Measurements from ENCODE around the gene HSFX3.
"Not testable (repeated sequence)": the region's sequence is repeated elsewhere in the genome, so short reads cannot be mapped to it uniquely, and the experiment has no call there.

Gene HSFX3

DNA sequence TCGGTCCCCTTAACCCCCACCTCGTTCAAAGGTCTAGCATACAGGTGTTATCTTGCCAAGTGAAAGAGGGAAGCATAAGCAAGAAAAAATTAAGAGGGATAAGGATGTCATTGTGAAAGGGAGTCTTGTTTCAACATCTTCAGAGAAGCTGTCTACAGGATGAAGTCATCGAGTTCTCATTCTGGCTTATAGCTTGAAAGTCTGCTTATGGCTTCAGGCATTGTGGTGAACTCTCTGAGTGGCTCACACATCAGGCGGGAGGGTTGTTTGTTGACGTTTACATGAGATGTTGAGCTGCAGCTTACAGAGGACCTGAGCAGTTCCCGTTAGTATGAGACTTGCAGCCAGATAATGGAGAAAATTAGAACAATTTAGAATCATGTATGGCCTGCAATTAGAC is 20.9 kb upstream of the HSFX3 start:
- no peak for DNase-seq (ENCODE audit: low read depth, low spot score)
- H3K9ac ChIP-seq (ENCODE audit: insufficient read length): no peak overlapping the region
- H3K36me3 ChIP-seq (ENCODE audit: insufficient read depth, low read length): no peaks in the 10 kb centered on the region
- H3K27ac ChIP-seq: no peak overlapping the region
- TF ChIP-seq EZH2 (IDR thresholded peaks at IDR 0.05): no peak
- TF ChIP-seq FOXP2 (optimal IDR thresholded peaks at IDR 0.05; ENCODE audit: control extremely low read depth, extremely low read length, insufficient read depth): no peak
- TF ChIP-seq POLR2AphosphoS5 (IDR thresholded peaks at IDR 0.05; ENCODE audit: borderline replicate concordance, low read depth, low read length): no peak
- H3K9me3 ChIP-seq (ENCODE audit: low read depth, low read length): no peaks in the 10 kb centered on the region
- H3K4me3 ChIP-seq: no peak overlapping the region

- Histone ChIP-seq H3K9ac (ENCODE audit: insufficient read length) (no peak overlapping the region), H3K4me3 (no peak overlapping the region), H3K36me3 (ENCODE audit: insufficient read depth, low read length) (no peaks in the 10 kb centered on the region), H3K27ac (no peak overlapping the region), H3K9me3 (ENCODE audit: low read depth, low read length) (no peaks in the 10 kb centered on the region)
- TF ChIP-seq POLR2AphosphoS5 (IDR thresholded peaks at IDR 0.05; ENCODE audit: borderline replicate concordance, low read depth, low read length): no peak
- no peak for TF ChIP-seq EZH2 (IDR thresholded peaks at IDR 0.05)
- TF ChIP-seq FOXP2 (optimal IDR thresholded peaks at IDR 0.05; ENCODE audit: control extremely low read depth, extremely low read length, insufficient read depth): no peak
- DNase-seq (ENCODE audit: low read depth, low spot score): no peak
Observed at GRCh38 chrX:149569770-149570169, 20.0 kb upstream of the HSFX3 start.

DNA sequence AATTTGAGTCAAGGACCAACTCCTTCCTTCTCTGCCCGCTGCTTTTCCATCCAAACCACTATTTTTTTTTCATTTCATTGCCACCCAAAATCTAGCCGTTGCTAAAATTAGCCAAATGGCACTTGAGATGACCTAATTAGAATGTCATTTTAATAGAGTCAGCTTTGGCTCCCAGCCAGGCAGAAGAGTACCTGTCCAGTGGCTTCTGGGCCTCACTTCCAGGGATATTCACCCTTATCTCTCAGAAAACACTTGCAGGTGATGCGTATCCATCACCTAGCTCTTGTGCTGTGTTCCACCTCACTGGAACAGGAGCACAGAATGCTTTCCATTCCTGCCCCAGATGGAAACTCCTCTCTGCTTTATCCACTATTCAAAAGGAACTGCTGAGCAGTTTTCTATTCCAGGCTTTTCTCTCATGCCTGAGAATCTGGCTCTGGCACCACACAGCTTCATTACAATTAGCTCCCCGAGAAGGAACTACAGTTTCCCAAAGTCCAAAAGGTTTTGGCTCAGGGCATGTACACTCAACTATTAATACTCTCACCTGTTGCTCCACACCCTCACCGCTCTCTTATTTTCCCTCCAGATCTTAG is 19.1 kb upstream of the HSFX3 start:
- H3K9ac ChIP-seq (ENCODE audit: insufficient read length): no peak overlapping the region
- no peaks in the 10 kb centered on the region for H3K36me3 ChIP-seq (ENCODE audit: insufficient read depth, low read length)
- H3K27ac ChIP-seq: no peak overlapping the region
- no peak for DNase-seq (ENCODE audit: low read depth, low spot score)
- H3K9me3 ChIP-seq (ENCODE audit: low read depth, low read length): no peaks in the 10 kb centered on the region
- no peak for TF ChIP-seq EZH2 (IDR thresholded peaks at IDR 0.05)
- TF ChIP-seq POLR2AphosphoS5 (IDR thresholded peaks at IDR 0.05; ENCODE audit: borderline replicate concordance, low read depth, low read length): no peak
- no peak for TF ChIP-seq FOXP2 (optimal IDR thresholded peaks at IDR 0.05; ENCODE audit: control extremely low read depth, extremely low read length, insufficient read depth)
- H3K4me3 ChIP-seq: no peak overlapping the region

DNA sequence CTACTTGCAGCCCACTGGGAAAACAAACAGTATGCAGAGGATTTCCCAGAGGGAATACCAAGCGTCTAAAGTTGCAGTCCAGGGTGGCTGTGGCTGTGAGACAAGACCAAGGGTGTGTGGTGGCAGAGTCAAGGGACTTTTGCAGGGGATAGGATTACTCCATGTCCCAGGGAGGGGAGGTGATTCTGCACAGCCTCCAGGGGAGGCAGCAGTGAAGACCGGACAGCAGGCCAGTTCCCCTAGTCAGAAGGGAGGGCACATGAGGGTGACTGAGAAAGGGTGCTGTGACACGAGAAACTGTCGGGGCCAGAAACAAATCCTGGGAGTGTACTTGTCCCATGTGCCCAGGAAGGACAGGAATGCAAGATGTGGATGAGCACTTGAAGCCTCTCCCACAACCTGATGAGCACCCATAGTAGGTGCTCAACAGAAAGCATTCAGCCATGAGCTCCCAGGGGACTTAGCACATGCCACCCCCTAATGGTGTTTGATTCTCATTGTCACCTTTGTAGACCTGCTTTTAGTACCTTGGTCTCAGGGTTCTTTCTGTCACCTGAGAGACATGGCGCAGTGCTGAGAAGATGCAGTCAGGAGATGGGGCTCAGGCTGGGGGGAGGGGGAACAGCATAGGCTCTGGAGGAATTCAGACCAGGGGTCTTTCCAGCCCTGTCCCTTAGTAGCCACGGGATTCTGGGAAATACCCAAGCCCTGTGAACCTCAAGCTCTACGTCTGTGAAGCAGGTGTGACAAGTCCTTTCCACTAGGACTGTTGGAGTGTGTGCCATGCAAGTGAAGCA is 18.1 kb upstream of the HSFX3 start:
- no peak overlapping the region for H3K9ac ChIP-seq (ENCODE audit: insufficient read length)
- H3K4me3 ChIP-seq: no peak overlapping the region
- no peaks in the 10 kb centered on the region for H3K36me3 ChIP-seq (ENCODE audit: insufficient read depth, low read length)
- no peak for DNase-seq (ENCODE audit: low read depth, low spot score)
- H3K9me3 ChIP-seq (ENCODE audit: low read depth, low read length): no peaks in the 10 kb centered on the region
- TF ChIP-seq EZH2 (IDR thresholded peaks at IDR 0.05) (no peak), FOXP2 (optimal IDR thresholded peaks at IDR 0.05; ENCODE audit: control extremely low read depth, extremely low read length, insufficient read depth) (no peak), POLR2AphosphoS5 (IDR thresholded peaks at IDR 0.05; ENCODE audit: borderline replicate concordance, low read depth, low read length) (no peak)
- H3K27ac ChIP-seq: no peak overlapping the region

DNA sequence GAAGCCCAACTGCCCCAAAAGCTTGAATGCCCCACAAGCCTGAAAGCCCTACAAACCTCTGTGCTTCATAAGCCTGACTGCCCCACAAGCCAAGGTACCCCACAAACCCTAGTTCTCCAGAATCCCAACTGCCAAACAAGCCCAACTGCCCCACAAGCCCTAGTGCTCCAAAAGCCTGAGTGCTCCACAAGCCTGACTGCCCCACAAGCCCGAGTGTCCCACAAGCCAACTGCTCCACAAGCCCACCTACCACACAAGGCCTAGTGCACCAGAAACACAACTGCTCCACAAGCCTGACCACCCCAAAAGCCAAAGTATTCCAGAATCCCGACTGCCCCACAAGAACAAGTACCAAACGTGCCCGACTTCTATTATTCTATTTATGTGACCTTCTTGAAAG is 13.6 kb upstream of the HSFX3 start:
- no peak for DNase-seq (ENCODE audit: low read depth, low spot score)
- TF ChIP-seq FOXP2 (optimal IDR thresholded peaks at IDR 0.05; ENCODE audit: control extremely low read depth, extremely low read length, insufficient read depth) (no peak), EZH2 (IDR thresholded peaks at IDR 0.05) (no peak), POLR2AphosphoS5 (IDR thresholded peaks at IDR 0.05; ENCODE audit: borderline replicate concordance, low read depth, low read length) (no peak)

DNA sequence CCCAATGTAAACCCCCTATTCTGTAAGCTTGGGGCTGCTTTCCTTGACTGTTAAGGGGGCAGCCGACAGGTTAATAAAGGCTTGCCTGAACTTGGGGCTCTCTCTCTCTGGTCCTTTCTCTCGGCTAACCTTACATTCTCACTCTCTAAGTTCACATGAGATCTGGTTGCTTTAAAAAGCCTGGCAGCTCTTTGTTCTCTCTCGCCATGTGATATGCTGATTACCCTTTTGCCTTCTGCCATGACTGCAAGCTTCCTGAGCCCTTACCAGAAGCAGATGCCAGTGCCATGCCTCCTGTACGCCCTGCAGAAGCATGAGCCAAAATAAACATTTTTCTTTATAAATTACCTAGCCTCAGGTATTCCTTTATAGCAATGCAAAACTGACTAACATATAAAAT is 5.5 kb upstream of the HSFX3 start:
- H3K9ac ChIP-seq (ENCODE audit: insufficient read length); H3K9me3 ChIP-seq (ENCODE audit: low read depth, low read length); H3K4me3 ChIP-seq; H3K36me3 ChIP-seq (ENCODE audit: insufficient read depth, low read length); DNase-seq (ENCODE audit: low read depth, low spot score); H3K27ac ChIP-seq: not testable (repeated sequence)

More for the DNA sequence above, 13.6 kb upstream of the HSFX3 start:
- H3K9ac ChIP-seq (ENCODE audit: insufficient read length): no peak overlapping the region
- H3K36me3 ChIP-seq (ENCODE audit: insufficient read depth, low read length): no peaks in the 10 kb centered on the region
- H3K9me3 ChIP-seq (ENCODE audit: low read depth, low read length): no peaks in the 10 kb centered on the region
- no peak overlapping the region for H3K4me3 ChIP-seq
- no peak overlapping the region for H3K27ac ChIP-seq

DNA sequence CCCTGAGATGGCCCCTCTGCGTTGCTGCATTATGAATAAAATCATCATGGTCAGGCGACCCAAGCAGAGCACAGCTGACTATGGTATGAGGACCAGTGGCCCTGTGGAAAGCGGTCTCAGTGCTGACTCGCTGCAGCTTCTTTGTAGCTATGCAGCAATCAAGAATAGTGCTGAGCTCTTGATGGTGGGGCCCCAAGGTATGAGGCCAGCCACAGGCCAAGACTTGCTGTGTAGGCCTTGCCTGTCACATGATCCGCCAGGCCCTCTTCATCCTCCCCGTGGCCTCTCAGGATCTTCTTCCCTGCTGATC is 2.2 kb upstream of the HSFX3 start:
- H3K9me3 ChIP-seq (ENCODE audit: low read depth, low read length); H3K4me3 ChIP-seq; H3K27ac ChIP-seq; DNase-seq (ENCODE audit: low read depth, low spot score); H3K36me3 ChIP-seq (ENCODE audit: insufficient read depth, low read length); H3K9ac ChIP-seq (ENCODE audit: insufficient read length): not testable (repeated sequence)

- DNase-seq (ENCODE audit: low read depth, low spot score); H3K27ac ChIP-seq: not testable (repeated sequence)
Observed at GRCh38 chrX:149551245-149551938, 1.7 kb upstream of the HSFX3 start.

DNA sequence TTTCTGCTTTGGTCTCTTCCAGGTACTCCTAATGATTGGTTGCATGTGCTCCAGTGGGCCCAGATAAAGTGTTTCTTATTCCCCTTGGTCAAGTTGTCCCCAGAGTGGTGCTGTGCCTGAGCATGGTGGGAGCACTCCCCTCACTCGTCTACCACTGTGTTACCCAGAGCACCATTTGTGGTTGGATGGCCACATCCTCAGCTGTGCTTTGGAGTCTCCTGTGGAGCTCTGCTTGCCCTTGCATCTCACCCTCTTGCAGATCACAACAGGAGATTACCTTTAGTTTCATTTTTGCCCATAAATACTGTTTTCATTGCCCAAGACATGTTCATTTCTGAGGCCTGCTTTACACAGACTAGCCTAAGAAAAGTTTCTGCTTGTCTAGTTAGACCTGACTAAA is 730 bp upstream of the HSFX3 start:
- not testable (repeated sequence) for DNase-seq (ENCODE audit: low read depth, low spot score); H3K27ac ChIP-seq; H3K4me3 ChIP-seq; H3K9me3 ChIP-seq (ENCODE audit: low read depth, low read length); H3K9ac ChIP-seq (ENCODE audit: insufficient read length); H3K36me3 ChIP-seq (ENCODE audit: insufficient read depth, low read length)

More at GRCh38 chrX:149551245-149551938, 1.7 kb upstream of the HSFX3 start:
- H3K36me3 ChIP-seq (ENCODE audit: insufficient read depth, low read length); H3K9ac ChIP-seq (ENCODE audit: insufficient read length); H3K4me3 ChIP-seq; H3K9me3 ChIP-seq (ENCODE audit: low read depth, low read length): not testable (repeated sequence)

GRCh38 chrX:149547782-149548181 is 1.9 kb downstream of the HSFX3 start:
- not testable (repeated sequence) for H3K27ac ChIP-seq; H3K4me3 ChIP-seq; H3K36me3 ChIP-seq (ENCODE audit: insufficient read depth, low read length); H3K9ac ChIP-seq (ENCODE audit: insufficient read length); H3K9me3 ChIP-seq (ENCODE audit: low read depth, low read length); DNase-seq (ENCODE audit: low read depth, low spot score)

- not testable (repeated sequence) for H3K4me3 ChIP-seq; H3K36me3 ChIP-seq (ENCODE audit: insufficient read depth, low read length); DNase-seq (ENCODE audit: low read depth, low spot score); H3K27ac ChIP-seq; H3K9me3 ChIP-seq (ENCODE audit: low read depth, low read length); H3K9ac ChIP-seq (ENCODE audit: insufficient read length)
Observed at GRCh38 chrX:149546962-149547361, 2.8 kb downstream of the HSFX3 start.

- H3K9ac ChIP-seq (ENCODE audit: insufficient read length); DNase-seq (ENCODE audit: low read depth, low spot score); H3K27ac ChIP-seq; H3K36me3 ChIP-seq (ENCODE audit: insufficient read depth, low read length); H3K4me3 ChIP-seq; H3K9me3 ChIP-seq (ENCODE audit: low read depth, low read length): not testable (repeated sequence)
Observed at GRCh38 chrX:149545545-149546543, 3.9 kb downstream of the HSFX3 start.

All from SK-N-MC (cell line).